NCI-H526 treated with DMSO at 0.1 percent for 48 hours (cell line): ENCODE results near the gene C19orf67.

Source experiments
- DNase-seq: peaks from one replicate; lab custom pipeline; 2025; lab: John Stamatoyannopoulos, UW

The C19orf67 gene

GRCh38 chr19:14081797-14082674 is 3.5 kb downstream of the C19orf67 start:
- DNase-seq: no peak

GRCh38 chr19:14080887-14081796 is 4.4 kb downstream of the C19orf67 start:
- peak; percentile 88 for DNase-seq

DNA sequence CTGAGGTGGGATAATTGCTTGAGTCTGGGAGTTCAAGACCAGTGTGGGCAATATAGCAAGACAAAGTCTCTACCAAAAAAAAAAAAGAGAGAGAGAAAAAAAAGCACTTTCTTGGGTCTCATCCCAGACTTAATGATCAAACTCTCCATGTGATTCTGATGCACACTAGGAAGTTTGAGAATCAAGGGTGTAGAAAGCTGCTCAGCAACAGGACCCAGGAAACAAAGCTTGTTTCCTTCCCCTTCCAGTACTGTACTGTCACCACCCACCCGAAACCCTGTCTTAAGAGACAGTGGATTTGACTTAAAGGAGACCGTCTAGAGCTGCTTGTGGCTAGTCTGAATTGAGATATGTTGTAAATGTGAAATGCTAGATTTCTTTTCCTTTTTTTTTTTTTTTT is 7.2 kb downstream of the C19orf67 start:
- DNase-seq: no peak

DNA sequence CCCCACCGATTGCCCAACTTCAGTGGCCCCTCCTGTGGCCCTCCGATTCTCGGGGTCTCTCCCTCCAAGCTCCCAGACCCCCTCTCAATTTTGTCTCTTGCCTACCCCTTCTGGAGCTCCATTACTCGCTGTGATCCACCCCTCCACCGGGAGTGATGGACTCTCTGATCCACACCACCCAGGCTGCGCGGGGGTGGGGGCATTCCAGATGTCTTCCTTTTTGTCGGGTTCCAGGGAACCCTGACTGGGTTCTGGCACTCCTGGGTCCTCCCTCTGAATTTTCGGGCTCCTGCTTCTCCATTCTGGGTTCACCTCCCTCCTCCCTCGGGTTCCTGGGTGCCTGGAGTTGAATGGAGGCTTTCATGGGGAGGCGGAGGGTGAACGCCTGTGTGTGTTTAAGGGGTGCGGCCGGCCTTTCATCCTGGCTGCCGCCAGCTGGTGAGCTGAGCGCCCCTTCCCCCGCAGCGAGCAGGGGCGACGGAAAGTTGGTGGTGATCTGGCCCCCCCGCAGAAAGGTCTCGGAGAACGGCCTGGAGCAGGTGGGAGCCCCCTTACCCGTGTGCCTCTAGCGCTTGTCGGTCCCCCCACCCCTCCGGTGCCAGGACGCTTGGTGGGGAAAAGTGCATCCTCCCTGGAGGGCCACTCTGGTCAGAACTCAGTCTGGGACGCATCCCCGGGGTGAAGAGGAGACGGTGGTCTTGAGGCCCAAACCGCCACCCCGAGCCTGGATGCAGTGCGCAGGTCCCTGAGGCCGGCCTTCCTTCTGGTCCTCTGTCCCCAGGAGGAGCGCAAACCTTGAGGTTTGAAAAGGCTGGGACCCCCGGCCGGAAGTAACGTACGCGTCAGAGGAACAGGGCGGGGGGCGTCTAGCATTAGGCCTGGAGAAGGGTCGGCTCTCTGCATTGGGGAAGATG is 11.4 kb downstream of the C19orf67 start:
- no peak for DNase-seq

DNA sequence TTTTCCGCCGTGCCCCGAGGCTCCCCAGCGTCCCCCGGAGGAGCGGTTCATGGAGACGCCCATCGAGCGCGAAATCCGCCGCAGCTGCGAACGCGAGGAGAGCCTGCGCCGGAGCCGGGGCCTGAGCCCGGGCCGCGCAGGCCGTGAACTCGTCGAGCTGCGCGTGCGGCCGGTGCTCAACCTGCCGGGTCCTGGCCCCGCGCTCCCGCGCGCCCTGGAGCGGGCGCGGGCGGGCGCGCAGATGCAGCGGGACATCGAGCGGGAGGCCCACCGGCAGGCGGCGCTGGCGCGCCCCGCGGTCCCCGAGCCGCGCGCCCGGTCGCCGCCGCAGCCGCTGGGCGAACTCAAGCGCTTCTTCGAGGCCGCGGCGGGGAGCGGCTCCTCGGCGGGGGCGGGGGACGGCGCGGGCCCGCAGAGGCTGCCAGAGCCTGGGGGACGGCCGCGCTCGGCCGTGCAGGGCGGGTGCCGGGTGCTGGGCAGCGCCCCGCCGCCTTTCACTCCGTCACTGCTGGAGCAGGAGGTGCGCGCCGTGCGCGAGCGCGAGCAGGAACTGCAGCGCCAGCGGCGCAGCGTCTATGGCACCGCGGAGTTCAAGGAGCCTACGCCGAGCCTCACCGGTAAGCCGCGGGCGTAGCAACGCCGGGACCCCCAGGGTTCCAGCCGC is 12.2 kb downstream of the C19orf67 start:
- DNase-seq: no peak

DNA sequence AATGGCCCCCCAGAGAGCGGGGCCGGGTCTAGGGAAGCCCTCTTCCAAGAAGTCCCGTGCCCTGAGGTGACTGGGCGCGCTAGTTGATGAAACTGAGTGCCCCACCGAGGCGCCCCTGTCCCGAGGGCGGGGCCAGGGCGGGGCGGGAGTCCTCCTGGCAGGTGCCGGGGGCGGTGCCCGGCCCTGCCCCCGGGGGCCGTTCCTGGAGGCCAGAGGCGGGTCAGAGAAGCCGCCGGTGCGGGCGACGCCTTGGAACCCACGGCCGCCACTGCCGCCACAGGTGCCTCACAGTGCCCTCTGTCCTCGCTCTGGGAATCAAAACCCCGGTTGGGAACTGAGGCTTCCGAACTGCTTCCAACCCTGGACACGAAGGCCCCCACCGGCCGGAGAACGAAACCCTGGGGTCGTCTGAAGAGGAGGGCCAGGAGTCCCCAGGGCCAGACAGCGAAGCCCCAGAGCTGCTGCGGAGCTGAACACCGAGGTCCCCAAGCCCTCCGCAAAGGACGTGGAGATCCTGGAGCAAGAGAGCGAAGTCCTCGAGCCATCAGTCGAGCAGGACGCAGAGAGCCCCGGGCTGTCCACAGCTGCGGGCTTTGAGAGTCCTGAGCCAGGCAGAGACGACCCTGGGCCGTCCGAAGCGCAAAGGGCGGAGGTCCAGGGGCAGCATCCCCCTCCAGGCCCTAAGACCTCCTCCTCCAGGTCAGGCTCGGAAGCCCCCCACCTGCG is 12.9 kb downstream of the C19orf67 start, which contains the start of gene MISP3:
TSS of gene MISP3 (plus strand) at position 252 of the 726 bp plus-strand sequence. CDS start 524 bp downstream, outside the sequence.
- no peak for DNase-seq

- DNase-seq: no peak
Observed at GRCh38 chr19:14070268-14071050, 15.1 kb downstream of the C19orf67 start.

DNA sequence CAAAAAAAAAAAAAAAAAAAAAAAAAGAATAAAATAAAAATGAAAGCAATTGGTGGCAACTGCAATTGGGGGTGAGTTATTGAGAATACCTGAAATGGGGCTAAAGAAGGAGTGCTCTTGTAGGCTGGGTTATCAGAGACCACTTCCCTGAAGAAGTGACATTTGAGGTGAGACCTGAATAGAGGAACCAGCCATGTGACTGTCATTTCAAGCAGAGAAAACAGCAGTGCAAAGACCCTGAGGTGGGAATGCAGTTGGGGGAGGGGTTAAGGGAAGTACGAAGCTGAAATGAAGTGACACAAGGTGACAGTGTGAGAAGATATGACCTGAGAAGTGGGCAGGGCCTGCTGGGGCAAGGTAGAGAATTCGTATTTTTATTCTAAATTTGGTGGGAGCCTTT is 19.4 kb downstream of the C19orf67 start:
- no peak for DNase-seq

DNA sequence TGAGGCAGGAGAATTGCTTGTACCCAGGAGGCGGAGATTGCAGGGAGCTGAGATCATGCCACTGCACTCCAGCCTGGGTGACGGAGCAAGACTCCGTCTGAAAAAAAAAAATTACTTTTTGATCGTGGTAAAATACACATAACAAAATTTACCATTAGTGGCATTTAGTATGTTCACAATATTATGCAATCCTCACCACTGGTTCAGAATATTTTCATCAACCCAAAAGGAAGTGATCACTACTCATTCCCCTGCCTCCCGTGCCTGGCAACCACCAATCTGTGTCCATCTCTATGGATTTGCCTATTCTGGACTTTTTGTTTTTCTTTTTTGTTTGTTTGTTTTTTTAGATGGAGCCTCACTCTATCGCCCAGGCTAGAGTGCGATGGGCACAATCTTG is 22.5 kb downstream of the C19orf67 start:
- no peak for DNase-seq

DNA sequence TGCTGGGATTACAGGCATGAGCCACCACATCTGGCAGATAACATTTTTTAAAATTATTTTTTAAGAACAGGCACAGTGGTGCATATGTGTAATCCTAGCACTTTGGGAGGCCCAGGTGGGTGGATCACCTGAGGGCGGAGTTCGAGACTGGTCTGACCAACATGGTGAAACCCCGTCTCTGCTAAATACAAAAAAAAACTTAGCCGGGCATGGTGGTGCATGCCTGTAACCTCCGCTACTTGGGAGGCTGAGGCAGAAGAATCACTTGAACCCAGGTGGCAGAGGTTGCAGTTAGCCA is 23.1 kb downstream of the C19orf67 start:
- no peak for DNase-seq

GRCh38 chr19:14061751-14062557 is 23.6 kb downstream of the C19orf67 start, which contains the start of gene PALM3:
Gene PALM3 (minus strand): TSS chr19:14062076. CDS start chr19:14061980, 96 bp downstream.
- no peak for DNase-seq

GRCh38 chr19:14061081-14061749 is 24.4 kb downstream of the C19orf67 start:
- DNase-seq: no peak

DNA sequence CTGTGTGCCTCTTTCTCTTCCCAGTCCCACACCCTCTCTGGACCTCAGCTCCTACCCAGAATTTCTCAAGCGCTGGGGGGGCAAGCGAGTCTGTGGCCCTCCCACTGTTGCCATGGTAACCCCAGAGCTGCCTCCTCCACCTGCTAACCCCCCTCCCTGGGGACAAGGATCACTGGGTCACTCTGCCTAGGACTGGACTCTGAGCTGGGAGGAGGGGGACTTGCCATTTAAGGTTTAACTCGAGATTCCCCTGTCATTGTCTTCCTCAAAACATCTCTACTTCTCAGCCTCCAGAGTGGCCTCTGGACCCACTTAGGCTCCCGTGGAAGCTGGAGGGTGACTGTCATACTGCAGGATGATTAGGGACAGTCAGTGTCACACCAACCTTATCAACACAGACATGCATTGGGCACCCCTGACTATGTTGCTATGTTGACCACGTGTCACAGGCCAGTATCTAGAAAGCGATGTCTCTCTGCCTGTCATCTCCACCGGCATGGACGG is 25.9 kb downstream of the C19orf67 start:
- no peak for DNase-seq

GRCh38 chr19:14059093-14059480 is 26.5 kb downstream of the C19orf67 start:
- no peak for DNase-seq

DNA sequence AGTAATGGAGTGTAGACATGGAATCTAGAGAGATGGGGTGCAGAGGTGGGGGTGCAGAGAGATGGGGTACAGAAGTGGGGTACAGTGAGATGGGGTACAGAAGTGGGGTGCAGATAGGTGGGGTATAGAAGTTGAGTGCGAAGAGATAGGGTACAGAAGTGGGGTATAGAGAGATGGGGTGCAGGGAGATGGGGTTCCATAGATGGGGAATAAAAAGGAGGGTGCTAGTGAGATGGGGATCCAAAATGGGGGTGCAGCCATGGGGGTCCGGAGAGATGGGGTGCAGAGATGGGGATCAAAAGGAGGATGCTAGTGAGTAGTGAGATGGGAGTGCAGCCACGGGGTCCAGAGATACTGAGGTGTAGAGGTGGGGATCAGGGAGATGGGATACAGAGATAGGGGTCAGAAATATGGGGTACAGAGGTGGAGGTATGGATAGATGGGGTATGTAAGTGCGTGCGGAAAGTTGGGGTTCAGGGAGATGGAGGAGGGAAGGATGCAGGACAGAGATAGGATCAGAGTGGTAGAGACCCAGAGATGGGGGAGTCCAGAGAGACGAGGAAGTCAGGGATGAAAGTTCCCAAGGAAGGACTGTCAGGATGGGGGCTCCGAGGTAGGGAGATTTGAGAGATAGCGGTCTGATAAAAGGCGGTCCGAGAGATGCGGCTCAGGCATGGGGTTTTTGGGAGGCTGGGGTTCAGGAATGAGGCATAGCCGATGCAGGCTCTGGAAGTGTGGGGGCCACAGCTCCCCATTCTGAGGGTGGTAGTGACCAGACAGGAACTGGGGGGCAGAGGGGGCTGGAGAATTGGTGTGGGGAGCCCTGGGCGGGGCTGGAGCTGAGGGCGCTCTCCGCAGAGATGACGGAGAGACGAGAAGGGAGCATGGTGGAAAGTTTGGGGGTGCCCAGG is 27.1 kb downstream of the C19orf67 start:
- no peak for DNase-seq

- DNase-seq: no peak
Observed at GRCh38 chr19:14056741-14057356, 28.7 kb downstream of the C19orf67 start.
